PC-9 (cell line): ENCODE data around the gene TBC1D14. TPM values are rescaled to one million over a fixed set of nuclear protein-coding genes. Genes with fewer than 3 reads are reported as not detected.

Experiments
- BruUV-seq: library from RNA; stranded (reverse); fragments of 400-500 nt; replicated peaks from 2 replicates; lab custom pipeline; 2021; lab: Mats Ljungman, UMichigan
- CTCF ChIA-PET: fragments of 300-600 bp; sonication (Branson Sonifier 250); formaldehyde crosslinking; loops from one replicate; lab custom pipeline; 2022; ENCODE audit warnings: antibody characterized with exemption; lab: Charles Lee
- POLR2A ChIA-PET: fragments of 300-600 bp; sonication (Branson Sonifier 250); formaldehyde crosslinking; loops from one replicate; lab custom pipeline; 2022; ENCODE audit warnings: antibody characterized with exemption; ENCODE audit not compliant: unreplicated experiment; lab: Charles Lee
- DNase-seq, 2 experiments: peaks; one replicate each; pipeline versions ENCODE4 v3.0.0 to v3.0.0-alpha.2; 2015 to 2022; ENCODE audit warnings: mixed read lengths in 1 of 2
- H2AFZ ChIP-seq: fragments of 200-600 bp; sonication (generic); 2 replicates; pipeline ENCODE4 v1.8.1; 2017; ENCODE audit warnings: antibody characterized with exemption
- H3F3A ChIP-seq: fragments of 200-600 bp; sonication (generic); 2 replicates; pipeline ENCODE4 v1.8.1; 2017; ENCODE audit warnings: antibody characterized with exemption, mild to moderate bottlenecking, low read depth; ENCODE audit not compliant: insufficient read depth
- H3K27ac ChIP-seq: fragments of 200-600 bp; sonication (generic); 2 replicates; pipeline ENCODE4 v1.6.1; 2016; ENCODE audit warnings: mixed run types
- H3K27me3 ChIP-seq: fragments of 200-600 bp; sonication (generic); 2 replicates; pipeline ENCODE4 v1.6.1; 2016; ENCODE audit warnings: low read depth, mixed run types; ENCODE audit not compliant: insufficient read depth
- H3K36me3 ChIP-seq: fragments of 200-600 bp; sonication (generic); 2 replicates; pipeline ENCODE4 v1.6.1; 2016; ENCODE audit warnings: low read depth, mixed run types
- H3K4me1 ChIP-seq: fragments of 200-600 bp; sonication (generic); replicated peaks from 2 replicates; pipeline ENCODE4 v1.6.1; 2016; ENCODE audit warnings: mixed run types; ENCODE audit not compliant: insufficient read depth
- H3K4me2 ChIP-seq: fragments of 200-600 bp; sonication (generic); 2 replicates; pipeline ENCODE4 v1.6.1; 2017; ENCODE audit warnings: mixed run types
- H3K4me3 ChIP-seq: fragments of 200-600 bp; sonication (generic); 2 replicates; pipeline ENCODE4 v1.6.1; 2016; ENCODE audit warnings: mixed run types
- H3K79me2 ChIP-seq: fragments of 200-600 bp; sonication (generic); 2 replicates; pipeline ENCODE4 v1.6.1; 2017; ENCODE audit warnings: low read depth, mixed run types
- H3K9me2 ChIP-seq: fragments of 200-600 bp; sonication (generic); 2 replicates; pipeline ENCODE4 v1.8.1; 2017; ENCODE audit warnings: mild to moderate bottlenecking; ENCODE audit not compliant: insufficient read depth
- H3K9me3 ChIP-seq: fragments of 200-600 bp; sonication (generic); 2 replicates; pipeline ENCODE4 v1.8.1; 2016; ENCODE audit warnings: low read depth; ENCODE audit not compliant: insufficient read depth
- H4K20me1 ChIP-seq: fragments of 200-600 bp; sonication (generic); 2 replicates; pipeline ENCODE4 v1.8.1; 2017; ENCODE audit not compliant: insufficient read depth
- CTCF ChIP-seq: fragments of 200-600 bp; sonication (generic); conservative IDR thresholded peaks from 2 replicates; pipeline ENCODE4 v1.6.1; 2017; ENCODE audit warnings: mixed run types, antibody characterized with exemption, mild to moderate bottlenecking, moderate library complexity
- EZH2 ChIP-seq: fragments of 200-600 bp; sonication (generic); IDR thresholded peaks from 2 replicates; pipeline ENCODE4 v1.8.0; 2017; ENCODE audit warnings: antibody characterized with exemption, low read depth
- intact Hi-C: fragments of 100-400 bp; cut with micrococcal nuclease; formaldehyde crosslinking; loops from one replicate; pipeline ENCODE4 v1.10.0; 2022; ENCODE audit not compliant: unreplicated experiment
- total RNA-seq: library from RNA; stranded (reverse); gene quantifications from 2 replicates; pipeline ENCODE4 v1.2.3, GENCODE V29; 2021

TBC1D14 gene
- total RNA-seq, 1 experiment from 2014 or later = 46.2 TPM

GRCh38 chr4:7023486-7023885, 113.9 kb downstream of the TBC1D14 start:
- Histone ChIP-seq H3K4me2 (no peak overlapping the region), H2AFZ (no peak overlapping the region), H3K27me3 (no peaks in the 10 kb centered on the region), H3K4me3 (no peak overlapping the region), H3K27ac (peak overlapping the region; percentile 86; the same call in 1 of the 2 replicates), H3K4me1 (peaks cover 23% of the 10 kb centered on the region), H3K9me3 (no peaks in the 10 kb centered on the region), H3K79me2 (0 out of 2 replicates have a peak, but pooled peaks cover 9% of the 10 kb centered on the region), H3K9me2 (no peaks in the 10 kb centered on the region), H3K36me3 (no peaks in the 10 kb centered on the region), H4K20me1 (no peaks in the 10 kb centered on the region), H3F3A (peaks cover 22% of the 10 kb centered on the region)
- TF ChIP-seq EZH2 (no peak), CTCF (no peak)
- no peak for DNase-seq
- POLR2A ChIA-PET = no interaction called here
- intact Hi-C loops = no loop called here
- CTCF ChIA-PET = no interaction called here
- no TSS peak for BruUV-seq

- CTCF ChIA-PET = no interaction called here
Observed at GRCh38 chr4:7023901-7024300, 114.3 kb downstream of the TBC1D14 start.

GRCh38 chr4:7024336-7024890, 114.8 kb downstream of the TBC1D14 start:
- Histone ChIP-seq H3K36me3 (no peaks in the 10 kb centered on the region), H3K79me2 (0 out of 2 replicates have a peak, but pooled peaks cover 9% of the 10 kb centered on the region), H4K20me1 (no peaks in the 10 kb centered on the region), H2AFZ (no peak overlapping the region), H3K27ac (no peak overlapping the region), H3K27me3 (no peaks in the 10 kb centered on the region), H3K4me3 (no peak overlapping the region), H3F3A (peaks cover 22% of the 10 kb centered on the region), H3K9me2 (no peaks in the 10 kb centered on the region), H3K4me2 (no peak overlapping the region), H3K4me1 (peaks cover 23% of the 10 kb centered on the region), H3K9me3 (no peaks in the 10 kb centered on the region)
- POLR2A ChIA-PET = no interaction called here
- intact Hi-C loops = no loop called here
- TF ChIP-seq CTCF (no peak), EZH2 (no peak)
- BruUV-seq = no TSS peak
- DNase-seq = no peak
- CTCF ChIA-PET = no interaction called here

More at GRCh38 chr4:7023901-7024300, 114.3 kb downstream of the TBC1D14 start:
- TF ChIP-seq EZH2 = no peak
- TF ChIP-seq CTCF = no peak
- H3K36me3 ChIP-seq = no peaks in the 10 kb centered on the region
- H3K27me3 ChIP-seq = no peaks in the 10 kb centered on the region
- H3F3A ChIP-seq = peaks cover 22% of the 10 kb centered on the region
- POLR2A ChIA-PET = no interaction called here
- peaks cover 23% of the 10 kb centered on the region for H3K4me1 ChIP-seq
- H3K27ac ChIP-seq = no peak overlapping the region
- no peaks in the 10 kb centered on the region for H4K20me1 ChIP-seq
- H2AFZ ChIP-seq = no peak overlapping the region
- 0 out of 2 replicates have a peak, but pooled peaks cover 9% of the 10 kb centered on the region for H3K79me2 ChIP-seq
- H3K9me2 ChIP-seq = no peaks in the 10 kb centered on the region
- no peak overlapping the region for H3K4me2 ChIP-seq
- intact Hi-C loops = no loop called here
- H3K9me3 ChIP-seq = no peaks in the 10 kb centered on the region
- BruUV-seq = no TSS peak
- H3K4me3 ChIP-seq = no peak overlapping the region
- no peak for DNase-seq
